OCI-LY7 (cell line): ENCODE data around the gene ALKAL2. TPM values are rescaled to one million over a fixed set of nuclear protein-coding genes. Genes with fewer than 3 reads are reported as not detected.
"Not testable (repeated sequence)": the region's sequence is repeated elsewhere in the genome, so short reads cannot be mapped to it uniquely, and the experiment has no call there.

Experiments
- Bru-seq: library from RNA; stranded (reverse); fragments of 400-500 nt; gene quantifications from one replicate; lab custom pipeline; 2021; lab: Mats Ljungman, UMichigan
- BruChase-seq, 2 experiments: library from RNA; stranded (reverse); fragments of 400-500 nt; gene quantifications; one replicate each; lab custom pipeline; 2021; lab: Mats Ljungman, UMichigan
- BruUV-seq: library from RNA; stranded (reverse); fragments of 400-500 nt; replicated peaks from 2 replicates; lab custom pipeline; 2021; lab: Mats Ljungman, UMichigan
- CTCF ChIA-PET: fragments of 300-600 bp; sonication (Branson Sonifier 250); formaldehyde crosslinking; loops from one replicate; lab custom pipeline; 2022; ENCODE audit warnings: antibody characterized with exemption; ENCODE audit not compliant: unreplicated experiment; lab: Charles Lee
- POLR2A ChIA-PET: fragments of 300-600 bp; sonication (Branson Sonifier 250); formaldehyde crosslinking; loops from one replicate; lab custom pipeline; 2022; ENCODE audit warnings: antibody characterized with exemption; lab: Charles Lee
- DNase-seq: peaks from one replicate; pipeline ENCODE4 v3.0.0-alpha.2; 2015; ENCODE audit warnings: low spot score
- H2AFZ ChIP-seq: fragments of 200-600 bp; sonication (generic), shearing (Covaris generic); 2 replicates; pipeline ENCODE4 v1.6.1; 2014; ENCODE audit warnings: mild to moderate bottlenecking, antibody characterized with exemption, low read length, moderate library complexity
- H3K27ac ChIP-seq: fragments of 200-600 bp; sonication (generic); 2 replicates; pipeline ENCODE4 v1.5.1; 2014; ENCODE audit warnings: mixed run types, low read depth, mild to moderate bottlenecking, moderate library complexity, low read length, inconsistent platforms; ENCODE audit not compliant: poor library complexity, severe bottlenecking
- H3K36me3 ChIP-seq: fragments of 200-600 bp; sonication (generic); 2 replicates; pipeline ENCODE4 v1.6.1; 2014; ENCODE audit warnings: mild to moderate bottlenecking, antibody characterized with exemption, low read length, moderate library complexity, mixed read lengths; ENCODE audit not compliant: insufficient read depth
- H3K4me1 ChIP-seq: fragments of 200-600 bp; sonication (generic); 2 replicates; pipeline ENCODE4 v1.5.1; 2014; ENCODE audit warnings: mild to moderate bottlenecking, low read length; ENCODE audit not compliant: insufficient read depth, poor library complexity, severe bottlenecking
- H3K4me2 ChIP-seq: fragments of 200-600 bp; sonication (generic); 2 replicates; pipeline ENCODE4 v1.6.1; 2014; ENCODE audit warnings: mild to moderate bottlenecking, low read length
- H3K4me3 ChIP-seq: fragments of 200-600 bp; sonication (generic); 2 replicates; pipeline ENCODE4 v1.5.1; 2014; ENCODE audit warnings: mild to moderate bottlenecking, low read depth, low read length; ENCODE audit not compliant: poor library complexity, severe bottlenecking
- H3K79me2 ChIP-seq: fragments of 200-600 bp; sonication (generic); 2 replicates; pipeline ENCODE4 v1.6.1; 2016; ENCODE audit warnings: low read depth, mild to moderate bottlenecking, low read length, moderate library complexity, mixed read lengths; ENCODE audit not compliant: insufficient read depth
- H3K9me2 ChIP-seq: fragments of 200-600 bp; sonication (generic); 2 replicates; pipeline ENCODE4 v1.6.1; 2016; ENCODE audit warnings: mild to moderate bottlenecking, low read length, mixed read lengths; ENCODE audit not compliant: insufficient read depth
- H3K9me3 ChIP-seq: fragments of 200-600 bp; sonication (generic); 2 replicates; pipeline ENCODE4 v1.6.1; 2014; ENCODE audit warnings: mild to moderate bottlenecking, mixed run types, low read length, mixed read lengths
- H4K20me1 ChIP-seq: fragments of 200-600 bp; sonication (generic); 2 replicates; pipeline ENCODE4 v1.6.1; 2014; ENCODE audit warnings: mild to moderate bottlenecking, antibody characterized with exemption, low read length, moderate library complexity, mixed read lengths; ENCODE audit not compliant: insufficient read depth
- EZH2phosphoT487 ChIP-seq: fragments of 200-600 bp; sonication (generic); IDR thresholded peaks from 2 replicates; pipeline ENCODE4 v1.6.1; 2018; ENCODE audit warnings: low read depth, borderline replicate concordance, mild to moderate bottlenecking, mixed run types, antibody characterized with exemption, low read length, moderate library complexity, mixed read lengths
- intact Hi-C: fragments of 100-400 bp; cut with micrococcal nuclease; formaldehyde crosslinking; loops from one replicate; pipeline ENCODE4 v1.10.0; 2022; ENCODE audit not compliant: unreplicated experiment
- long read RNA-seq: library from polyadenylated mRNA; stranded (forward); transcript quantifications from one replicate; pipeline ENCODE4 v2.0.0, GENCODE V29; 2022
- total RNA-seq, 2 experiments: library from RNA; depleted of rRNA in 1 of 2; stranded (reverse); fragments of >200 nt in 1 of 2; shearing (Covaris generic) in 1 of 2; gene quantifications; 2 replicates each; pipeline ENCODE4 v1.2.3, GENCODE V29; 2014 to 2022
- TF ChIP-seq, protein P1 (sequence below): fragments of 200-600 bp; sonication (generic); conservative IDR thresholded peaks from 2 replicates; pipeline ENCODE4 v1.5.1; 2014; ENCODE audit warnings: mild to moderate bottlenecking, antibody characterized with exemption, low read length, moderate library complexity, mixed read lengths

Gene ALKAL2
- total RNA-seq (2014; rRNA removed; shearing (Covaris generic)) (not detected in 2 replicates), total RNA-seq (2022) (not detected in 2 replicates), Bru-seq, nascent RNA (not detected), BruChase-seq, experiment 1, labeled RNA remaining after a 6-hour chase (not detected), BruChase-seq, experiment 2, labeled RNA remaining after a 2-hour chase (not detected)
- long read RNA-seq, result 0 reads

GRCh38 chr2:287911-288757 lies at the start of gene ALKAL2:
Gene ALKAL2, minus strand, starts transcription at chr2:288091. Its CDS starts 256 bp downstream, at chr2:287835.
- intact Hi-C loops, result no loop called here
- no peak within 1 kb of the TSS for H3K4me2 ChIP-seq
- POLR2A ChIA-PET, result no interaction called here

GRCh38 chr2:336949-337348 lies 49.1 kb upstream of the ALKAL2 start:
- H3K9me3 ChIP-seq, CTCF ChIA-PET, H4K20me1 ChIP-seq, H3K79me2 ChIP-seq, intact Hi-C loops, H3K4me1 ChIP-seq, H3K4me2 ChIP-seq, POLR2A ChIA-PET, H3K27ac ChIP-seq, DNase-seq, H3K4me3 ChIP-seq, H2AFZ ChIP-seq, H3K36me3 ChIP-seq, H3K9me2 ChIP-seq, BruUV-seq: not testable (repeated sequence)

More at GRCh38 chr2:287911-288757, at the start of gene ALKAL2:
- H4K20me1 ChIP-seq, result no peaks in the 10 kb centered on the region
- 0 out of 2 replicates have a peak, but pooled peaks cover 6% of the 10 kb centered on the region for H3K36me3 ChIP-seq
- no peaks in the 10 kb centered on the region for H3K4me1 ChIP-seq
- no peak within 1 kb of the TSS for H3K27ac ChIP-seq
- CTCF ChIA-PET, result no interaction called here
- no peaks in the 10 kb centered on the region for H3K9me3 ChIP-seq
- no peaks in the 10 kb centered on the region for H3K9me2 ChIP-seq
- DNase-seq, result no peak
- H3K79me2 ChIP-seq, result no peaks in the 10 kb centered on the region
- no TSS peak for BruUV-seq
- TF ChIP-seq, protein P1, sequence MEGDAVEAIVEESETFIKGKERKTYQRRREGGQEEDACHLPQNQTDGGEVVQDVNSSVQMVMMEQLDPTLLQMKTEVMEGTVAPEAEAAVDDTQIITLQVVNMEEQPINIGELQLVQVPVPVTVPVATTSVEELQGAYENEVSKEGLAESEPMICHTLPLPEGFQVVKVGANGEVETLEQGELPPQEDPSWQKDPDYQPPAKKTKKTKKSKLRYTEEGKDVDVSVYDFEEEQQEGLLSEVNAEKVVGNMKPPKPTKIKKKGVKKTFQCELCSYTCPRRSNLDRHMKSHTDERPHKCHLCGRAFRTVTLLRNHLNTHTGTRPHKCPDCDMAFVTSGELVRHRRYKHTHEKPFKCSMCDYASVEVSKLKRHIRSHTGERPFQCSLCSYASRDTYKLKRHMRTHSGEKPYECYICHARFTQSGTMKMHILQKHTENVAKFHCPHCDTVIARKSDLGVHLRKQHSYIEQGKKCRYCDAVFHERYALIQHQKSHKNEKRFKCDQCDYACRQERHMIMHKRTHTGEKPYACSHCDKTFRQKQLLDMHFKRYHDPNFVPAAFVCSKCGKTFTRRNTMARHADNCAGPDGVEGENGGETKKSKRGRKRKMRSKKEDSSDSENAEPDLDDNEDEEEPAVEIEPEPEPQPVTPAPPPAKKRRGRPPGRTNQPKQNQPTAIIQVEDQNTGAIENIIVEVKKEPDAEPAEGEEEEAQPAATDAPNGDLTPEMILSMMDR, result no peak
- no peak for TF ChIP-seq EZH2phosphoT487
- no peak within 1 kb of the TSS for H3K4me3 ChIP-seq
- H2AFZ ChIP-seq, result no peak within 1 kb of the TSS

DNA sequence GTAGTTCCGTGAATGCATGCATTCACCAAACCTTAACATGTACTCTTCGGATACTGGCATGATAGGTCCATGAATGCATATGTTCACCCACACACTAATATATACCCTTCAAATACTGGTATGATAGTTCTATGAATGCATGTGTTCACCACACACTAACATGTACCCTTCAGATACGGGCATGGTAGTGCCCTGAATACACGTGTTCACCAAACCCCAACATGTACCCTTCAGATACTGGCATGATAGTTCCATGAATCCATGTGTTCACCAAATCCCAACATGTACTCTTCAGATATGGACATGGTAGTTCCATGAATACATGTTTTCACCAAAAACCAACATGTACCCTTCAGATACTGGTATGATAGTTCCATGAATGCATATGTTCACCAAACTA lies 48.5 kb upstream of the ALKAL2 start:
- intact Hi-C loops, result no loop called here
- TF ChIP-seq EZH2phosphoT487, result no peak
- TF ChIP-seq, protein P1, result no peak
- Histone ChIP-seq H3K27ac (no peak overlapping the region), H3K4me1 (no peaks in the 10 kb centered on the region), H3K79me2 (no peaks in the 10 kb centered on the region), H2AFZ (no peak overlapping the region), H4K20me1 (no peaks in the 10 kb centered on the region), H3K9me2 (no peaks in the 10 kb centered on the region), H3K4me2 (no peak overlapping the region), H3K36me3 (no peaks in the 10 kb centered on the region), H3K4me3 (no peak overlapping the region), H3K9me3 (no peaks in the 10 kb centered on the region)
- BruUV-seq, result no TSS peak
- POLR2A ChIA-PET, result no interaction called here
- CTCF ChIA-PET, result no interaction called here
- no peak for DNase-seq
